ENCODE measurements around the gene SLCO2A1.

GRCh38 chr3:134059671-134060560, 30.2 kb upstream of the SLCO2A1 start:
- TF ChIP-seq CTCF (IDR thresholded peaks at IDR 0.05): no peak
- TF ChIP-seq EZH2 (IDR thresholded peaks at IDR 0.05): no peak
- TF ChIP-seq EZH2phosphoT487 (IDR thresholded peaks at IDR 0.05): no peak

Measured in neural progenitor cell (in vitro differentiated cells).